Fibroblast of lung (primary cell): ENCODE measurements around the gene GRPEL2. TPM values are rescaled to one million over a fixed set of nuclear protein-coding genes. Genes with fewer than 3 reads are reported as not detected.

ENCODE experiments used
- DNase-seq, 2 donors: peaks; one replicate each; pipeline versions ENCODE4 v3.0.0 to v3.0.0-alpha.2; 2010; ENCODE audit warnings: low read depth in 2 of 2
- H2AFZ ChIP-seq: 2 replicates; pipeline ENCODE4 v1.5.1; 2012; ENCODE audit warnings: low read length, control low read depth, inconsistent platforms
- H3K27ac ChIP-seq: 2 replicates; pipeline ENCODE4 v1.5.1; 2011; ENCODE audit warnings: low read length, control low read depth; ENCODE audit not compliant: insufficient read depth
- H3K27me3 ChIP-seq: 2 replicates; pipeline ENCODE4 v1.5.1; 2011; ENCODE audit warnings: mild to moderate bottlenecking, low read length; ENCODE audit not compliant: control insufficient read depth, insufficient read depth
- H3K36me3 ChIP-seq: 2 replicates; pipeline ENCODE4 v1.5.1; 2011; ENCODE audit warnings: low read length; ENCODE audit not compliant: control insufficient read depth, insufficient read depth
- H3K4me1 ChIP-seq: 2 replicates; pipeline ENCODE4 v1.5.1; 2011; ENCODE audit warnings: low read length; ENCODE audit not compliant: control insufficient read depth, insufficient read depth; ENCODE audit errors: extremely low read depth
- H3K4me2 ChIP-seq: 2 replicates; pipeline ENCODE4 v1.5.1; 2011; ENCODE audit warnings: low read length, control low read depth; ENCODE audit not compliant: insufficient read depth; ENCODE audit errors: extremely low read depth
- H3K4me3 ChIP-seq, 4 experiments: fragments of 200-600 bp in 1 of 4; sonication (generic) in 1 of 4; replicated peaks in 1 of 4; 2 replicates each; pipeline ENCODE4 v1.5.1; 2011 to 2016; ENCODE audit warnings: low read length in 4 of 4, low read depth in 3 of 4, mild to moderate bottlenecking in 3 of 4, control low read depth in 2 of 4, inconsistent platforms in 1 of 4, mixed read lengths in 1 of 4; ENCODE audit not compliant: insufficient read depth in 1 of 4; ENCODE audit errors: control extremely low read depth in 1 of 4
- H3K79me2 ChIP-seq: 2 replicates; pipeline ENCODE4 v1.5.1; 2012; ENCODE audit warnings: mild to moderate bottlenecking, low read length, inconsistent platforms; ENCODE audit not compliant: control insufficient read depth, insufficient read depth
- H3K9ac ChIP-seq: 2 replicates; pipeline ENCODE4 v1.5.1; 2011; ENCODE audit warnings: mild to moderate bottlenecking, low read length, control low read depth; ENCODE audit not compliant: insufficient read depth
- H3K9me3 ChIP-seq: 2 replicates; pipeline ENCODE4 v1.5.1; 2012; ENCODE audit warnings: low read depth, low read length; ENCODE audit not compliant: control insufficient read depth, insufficient read depth
- H4K20me1 ChIP-seq: 2 replicates; pipeline ENCODE4 v1.5.1; 2011; ENCODE audit warnings: low read length; ENCODE audit not compliant: control insufficient read depth, insufficient read depth; ENCODE audit errors: extremely low read depth
- EZH2 ChIP-seq: IDR thresholded peaks from 2 replicates; pipeline ENCODE4 v1.5.1; 2012; ENCODE audit warnings: low read length, control low read depth, mild to moderate bottlenecking; ENCODE audit errors: missing control alignments
- polyA plus RNA-seq, 2 donors: library from polyadenylated mRNA; depleted of rRNA in 1 of 2; stranded (reverse) in 1 of 2; unstranded in 1 of 2; fragments of >200 nt; gene quantifications; 2 replicates each; pipeline ENCODE4 v1.2.1, GENCODE V29; 2011 to 2012; ENCODE audit warnings: missing spikeins in 1 of 2
- total RNA-seq: library from RNA; depleted of rRNA; stranded (reverse); fragments of >200 nt; gene quantifications from 2 replicates; pipeline ENCODE4 v1.2.1, GENCODE V29; 2014
- TF ChIP-seq, protein P1 (sequence below), 2 donors: IDR thresholded peaks in 1 of 2; conservative IDR thresholded peaks in 1 of 2; 1 replicate in 1 of 2; 2 replicates in 1 of 2; pipeline ENCODE4 v1.5.1; 2011 to 2012; ENCODE audit warnings: low read length in 2 of 2, control low read depth in 1 of 2, inconsistent platforms in 1 of 2, low read depth in 1 of 2, mild to moderate bottlenecking in 1 of 2

GRPEL2 gene
- total and polyA plus RNA-seq, 2 donors (not counting 1 experiment from before 2014, with no cell fraction given) = 15.3 to 29.6 TPM

DNA sequence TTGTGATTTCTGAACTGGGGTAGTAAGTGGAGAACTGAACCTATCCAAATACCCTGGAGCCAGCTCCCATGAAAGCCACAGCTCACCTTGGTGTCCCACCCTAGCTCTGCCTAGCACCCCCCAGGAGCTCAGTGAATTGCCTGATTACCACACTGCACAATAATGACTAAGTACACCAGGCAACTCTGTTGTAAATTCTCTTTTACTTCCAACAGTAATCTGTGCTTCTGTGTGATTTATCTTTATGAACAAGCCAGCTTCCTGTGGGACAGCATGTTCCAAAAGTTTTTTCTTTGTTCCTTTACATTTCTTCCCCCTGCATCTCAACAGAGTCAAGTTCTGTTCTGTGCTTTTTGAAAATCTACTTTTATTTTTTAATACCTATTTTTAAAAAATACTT is 22.1 kb upstream of the GRPEL2 start:
- H3K4me2 ChIP-seq = no peak overlapping the region
- H3K9ac ChIP-seq = no peak overlapping the region
- peaks cover 10% of the 10 kb centered on the region for H3K4me1 ChIP-seq
- no peaks in the 10 kb centered on the region for H3K27me3 ChIP-seq
- no peaks in the 10 kb centered on the region for H3K36me3 ChIP-seq
- DNase-seq = peak; percentile 11 to 33
- no peaks in the 10 kb centered on the region for H3K79me2 ChIP-seq
- no peak overlapping the region for H3K27ac ChIP-seq
- H3K4me3 ChIP-seq = no peak overlapping the region
- no peaks in the 10 kb centered on the region for H4K20me1 ChIP-seq
- no peak for TF ChIP-seq EZH2
- TF ChIP-seq, protein P1, sequence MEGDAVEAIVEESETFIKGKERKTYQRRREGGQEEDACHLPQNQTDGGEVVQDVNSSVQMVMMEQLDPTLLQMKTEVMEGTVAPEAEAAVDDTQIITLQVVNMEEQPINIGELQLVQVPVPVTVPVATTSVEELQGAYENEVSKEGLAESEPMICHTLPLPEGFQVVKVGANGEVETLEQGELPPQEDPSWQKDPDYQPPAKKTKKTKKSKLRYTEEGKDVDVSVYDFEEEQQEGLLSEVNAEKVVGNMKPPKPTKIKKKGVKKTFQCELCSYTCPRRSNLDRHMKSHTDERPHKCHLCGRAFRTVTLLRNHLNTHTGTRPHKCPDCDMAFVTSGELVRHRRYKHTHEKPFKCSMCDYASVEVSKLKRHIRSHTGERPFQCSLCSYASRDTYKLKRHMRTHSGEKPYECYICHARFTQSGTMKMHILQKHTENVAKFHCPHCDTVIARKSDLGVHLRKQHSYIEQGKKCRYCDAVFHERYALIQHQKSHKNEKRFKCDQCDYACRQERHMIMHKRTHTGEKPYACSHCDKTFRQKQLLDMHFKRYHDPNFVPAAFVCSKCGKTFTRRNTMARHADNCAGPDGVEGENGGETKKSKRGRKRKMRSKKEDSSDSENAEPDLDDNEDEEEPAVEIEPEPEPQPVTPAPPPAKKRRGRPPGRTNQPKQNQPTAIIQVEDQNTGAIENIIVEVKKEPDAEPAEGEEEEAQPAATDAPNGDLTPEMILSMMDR (conservative IDR thresholded peaks at IDR 0.05 in 1 of 2, IDR thresholded peaks at IDR 0.05 in 1 of 2; ENCODE audit: low read depth in 1 of 2, low read length in 2 of 2) = no peak
- H2AFZ ChIP-seq = no peak overlapping the region
- no peaks in the 10 kb centered on the region for H3K9me3 ChIP-seq

- TF ChIP-seq, protein P1 (conservative IDR thresholded peaks at IDR 0.05 in 1 of 2, IDR thresholded peaks at IDR 0.05 in 1 of 2; ENCODE audit: low read depth in 1 of 2, low read length in 2 of 2) = no peak
- TF ChIP-seq EZH2 = no peak
- H3K4me2 ChIP-seq = no peak overlapping the region
These were observed 21.6 kb upstream of the GRPEL2 start for GRCh38 chr5:149323621-149324205.

DNA sequence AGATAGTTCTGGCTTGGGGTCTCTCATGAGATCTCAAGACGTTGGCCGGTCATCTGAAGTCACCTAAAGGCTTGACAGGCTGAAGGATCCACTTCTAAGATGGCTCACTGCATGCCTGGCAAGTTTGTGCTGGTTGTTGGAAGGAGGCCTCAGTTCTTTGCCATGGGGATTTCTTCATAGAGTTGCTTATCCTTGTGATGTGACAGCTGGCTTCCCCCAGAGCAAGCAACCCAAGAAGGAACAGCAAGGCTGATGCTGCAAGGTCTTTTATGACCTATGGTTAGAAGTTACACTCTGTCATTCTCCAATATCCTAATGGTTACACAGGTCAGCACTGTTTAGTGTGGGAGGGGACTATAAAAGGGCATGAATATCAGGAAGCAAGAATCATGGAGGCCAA is 20.7 kb upstream of the GRPEL2 start:
- Histone ChIP-seq H3K27ac (no peak overlapping the region), H3K4me1 (peaks cover 10% of the 10 kb centered on the region)
- no peak for TF ChIP-seq EZH2
- TF ChIP-seq, protein P1 (conservative IDR thresholded peaks at IDR 0.05 in 1 of 2, IDR thresholded peaks at IDR 0.05 in 1 of 2; ENCODE audit: low read depth in 1 of 2, low read length in 2 of 2) = no peak

More at GRCh38 chr5:149323621-149324205, 21.6 kb upstream of the GRPEL2 start:
- Histone ChIP-seq H3K79me2 (no peaks in the 10 kb centered on the region), H2AFZ (no peak overlapping the region), H3K9ac (no peak overlapping the region), H4K20me1 (no peaks in the 10 kb centered on the region), H3K27me3 (no peaks in the 10 kb centered on the region), H3K4me1 (peaks cover 10% of the 10 kb centered on the region), H3K9me3 (no peaks in the 10 kb centered on the region), H3K27ac (no peak overlapping the region), H3K4me3 (no peak overlapping the region), H3K36me3 (no peaks in the 10 kb centered on the region)
- DNase-seq = peak in 1 of 2 donors; percentile 29

More for the DNA sequence above, 20.7 kb upstream of the GRPEL2 start:
- H3K4me3 ChIP-seq = no peak overlapping the region
- no peak overlapping the region for H3K4me2 ChIP-seq
- no peaks in the 10 kb centered on the region for H3K79me2 ChIP-seq
- H2AFZ ChIP-seq = no peak overlapping the region
- DNase-seq = no peak
- H3K9me3 ChIP-seq = no peaks in the 10 kb centered on the region
- H3K36me3 ChIP-seq = no peaks in the 10 kb centered on the region
- no peaks in the 10 kb centered on the region for H4K20me1 ChIP-seq
- no peak overlapping the region for H3K9ac ChIP-seq
- no peaks in the 10 kb centered on the region for H3K27me3 ChIP-seq
